RWPE2 (cell line): Measurements from ENCODE around the gene MSN.

Experiments
- ATAC-seq: fragments of 200-7000 bp; cut with Tn5 transposase; 3 replicates; pipeline ENCODE4 v1.9.1; 2021; ENCODE audit warnings: low read depth
- DNase-seq: peaks from one replicate; pipeline ENCODE4 v3.0.0-alpha.2; 2020; ENCODE audit warnings: low spot score
- H3K27ac ChIP-seq: fragments of 450-650 bp; 2 replicates; pipeline ENCODE4 v1.5.1; 2017; ENCODE audit warnings: mild to moderate bottlenecking; ENCODE audit not compliant: poor library complexity, severe bottlenecking
- H3K27me3 ChIP-seq: fragments of 250-450 bp; sonication (Bioruptor Pico); 2 replicates; pipeline ENCODE4 v1.5.1; 2021; ENCODE audit warnings: mild to moderate bottlenecking, moderate library complexity; ENCODE audit not compliant: insufficient read depth, poor library complexity, severe bottlenecking
- H3K36me3 ChIP-seq: fragments of 250-450 bp; sonication (Bioruptor Pico); 2 replicates; pipeline ENCODE4 v1.5.1; 2020; ENCODE audit warnings: low read depth, mild to moderate bottlenecking, moderate library complexity
- H3K4me1 ChIP-seq: fragments of 250-450 bp; sonication (Bioruptor Pico); 2 replicates; pipeline ENCODE4 v1.5.1; 2021; ENCODE audit warnings: mild to moderate bottlenecking, moderate library complexity; ENCODE audit not compliant: insufficient read depth, poor library complexity, severe bottlenecking
- H3K4me3 ChIP-seq: fragments of 250-450 bp; sonication (Bioruptor Pico); 2 replicates; pipeline ENCODE4 v1.5.1; 2021; ENCODE audit warnings: mild to moderate bottlenecking, moderate library complexity; ENCODE audit not compliant: severe bottlenecking
- H3K9me3 ChIP-seq: fragments of 250-450 bp; sonication (Bioruptor Pico); 2 replicates; pipeline ENCODE4 v1.5.1; 2021; ENCODE audit warnings: mild to moderate bottlenecking, moderate library complexity; ENCODE audit not compliant: severe bottlenecking
- TF ChIP-seq, protein P1 (sequence below): fragments of 450-650 bp; IDR thresholded peaks from one replicate; pipeline ENCODE4 v1.5.1; 2017; ENCODE audit warnings: mild to moderate bottlenecking, moderate library complexity; ENCODE audit not compliant: poor library complexity, severe bottlenecking

The MSN gene

DNA sequence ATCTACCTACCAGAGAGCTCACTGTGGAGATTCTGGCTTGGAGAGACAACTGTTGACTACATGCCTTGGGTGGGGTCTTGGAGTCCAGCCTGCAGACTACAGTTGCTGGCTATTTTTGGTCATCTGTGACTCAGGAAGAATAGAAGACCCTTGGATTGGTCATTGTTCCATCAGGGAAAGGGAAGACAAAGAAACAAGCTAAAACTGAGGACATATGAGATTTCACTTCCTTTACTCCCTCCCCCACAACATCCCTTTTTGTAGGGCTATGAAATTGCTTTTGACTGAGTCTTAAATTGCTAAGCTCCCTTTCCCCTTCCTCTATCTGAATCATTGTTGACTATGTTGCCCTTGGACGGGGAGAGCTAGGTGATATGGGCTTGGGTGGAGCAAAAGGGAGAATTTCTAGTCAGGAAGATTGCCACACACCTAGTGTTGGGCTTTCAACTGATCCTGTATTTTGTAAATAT, 11.7 kb downstream of the MSN start:
- H3K27ac ChIP-seq: peak overlapping the region; percentile 97
- H3K9me3 ChIP-seq: no peaks in the 10 kb centered on the region
- TF ChIP-seq, protein P1, sequence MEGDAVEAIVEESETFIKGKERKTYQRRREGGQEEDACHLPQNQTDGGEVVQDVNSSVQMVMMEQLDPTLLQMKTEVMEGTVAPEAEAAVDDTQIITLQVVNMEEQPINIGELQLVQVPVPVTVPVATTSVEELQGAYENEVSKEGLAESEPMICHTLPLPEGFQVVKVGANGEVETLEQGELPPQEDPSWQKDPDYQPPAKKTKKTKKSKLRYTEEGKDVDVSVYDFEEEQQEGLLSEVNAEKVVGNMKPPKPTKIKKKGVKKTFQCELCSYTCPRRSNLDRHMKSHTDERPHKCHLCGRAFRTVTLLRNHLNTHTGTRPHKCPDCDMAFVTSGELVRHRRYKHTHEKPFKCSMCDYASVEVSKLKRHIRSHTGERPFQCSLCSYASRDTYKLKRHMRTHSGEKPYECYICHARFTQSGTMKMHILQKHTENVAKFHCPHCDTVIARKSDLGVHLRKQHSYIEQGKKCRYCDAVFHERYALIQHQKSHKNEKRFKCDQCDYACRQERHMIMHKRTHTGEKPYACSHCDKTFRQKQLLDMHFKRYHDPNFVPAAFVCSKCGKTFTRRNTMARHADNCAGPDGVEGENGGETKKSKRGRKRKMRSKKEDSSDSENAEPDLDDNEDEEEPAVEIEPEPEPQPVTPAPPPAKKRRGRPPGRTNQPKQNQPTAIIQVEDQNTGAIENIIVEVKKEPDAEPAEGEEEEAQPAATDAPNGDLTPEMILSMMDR: no peak
- ATAC-seq: peak; percentile 87
- no peak for DNase-seq
- peaks cover 34% of the 10 kb centered on the region for H3K36me3 ChIP-seq
- H3K4me3 ChIP-seq: no peak overlapping the region
- no peaks in the 10 kb centered on the region for H3K27me3 ChIP-seq
- peaks cover 63% of the 10 kb centered on the region for H3K4me1 ChIP-seq

DNA sequence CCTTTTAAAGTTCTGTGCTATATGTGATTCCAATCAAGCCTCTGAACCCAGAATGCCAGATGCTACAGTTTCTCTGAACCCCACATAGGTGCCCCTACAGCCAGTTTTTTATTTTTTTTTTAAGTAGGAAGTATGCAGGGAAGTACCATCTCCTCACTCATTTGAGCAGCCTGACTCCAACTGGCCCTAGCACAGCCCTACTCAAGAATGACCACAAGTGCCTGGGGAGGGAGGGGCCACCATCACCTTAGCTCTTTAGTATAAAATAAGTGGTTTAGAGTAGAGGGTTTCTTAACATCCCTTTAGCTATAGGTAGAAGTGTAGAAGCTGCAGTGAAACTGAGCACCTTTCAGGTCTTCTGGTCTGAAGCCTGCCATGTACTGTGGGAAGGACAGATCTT, 14.4 kb downstream of the MSN start:
- no peak for DNase-seq
- TF ChIP-seq, protein P1: no peak
- H3K9me3 ChIP-seq: no peaks in the 10 kb centered on the region
- H3K36me3 ChIP-seq: peaks cover 26% of the 10 kb centered on the region
- H3K4me1 ChIP-seq: peaks cover 56% of the 10 kb centered on the region
- no peak overlapping the region for H3K4me3 ChIP-seq
- H3K27me3 ChIP-seq: no peaks in the 10 kb centered on the region
- no peak for ATAC-seq
- H3K27ac ChIP-seq: no peak overlapping the region

DNA sequence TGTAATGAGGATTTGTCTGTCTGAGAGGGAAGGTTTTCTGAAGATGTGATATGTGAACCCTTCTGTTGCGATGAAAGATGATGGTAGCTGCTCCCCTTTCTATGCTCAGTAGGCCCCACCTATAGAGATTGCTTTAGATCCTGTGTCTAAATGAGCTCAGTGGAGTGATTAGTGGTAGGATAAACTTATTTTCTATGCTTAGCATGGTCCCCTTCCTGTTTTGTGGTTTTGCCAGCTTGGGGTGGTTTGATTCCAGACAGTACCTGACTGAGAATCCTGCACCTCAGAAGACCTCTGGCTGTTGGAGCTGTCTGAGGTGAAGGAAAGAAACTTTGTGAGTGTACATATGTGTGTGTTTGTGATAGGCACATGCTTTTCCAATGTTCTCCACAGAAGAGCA, 17.7 kb downstream of the MSN start:
- Histone ChIP-seq H3K4me1 (peaks cover 59% of the 10 kb centered on the region), H3K4me3 (no peak overlapping the region), H3K36me3 (peaks cover 18% of the 10 kb centered on the region), H3K27ac (peak overlapping the region; percentile 65), H3K27me3 (no peaks in the 10 kb centered on the region), H3K9me3 (no peaks in the 10 kb centered on the region)
- TF ChIP-seq, protein P1: no peak
- DNase-seq: no peak
- no peak for ATAC-seq

DNA sequence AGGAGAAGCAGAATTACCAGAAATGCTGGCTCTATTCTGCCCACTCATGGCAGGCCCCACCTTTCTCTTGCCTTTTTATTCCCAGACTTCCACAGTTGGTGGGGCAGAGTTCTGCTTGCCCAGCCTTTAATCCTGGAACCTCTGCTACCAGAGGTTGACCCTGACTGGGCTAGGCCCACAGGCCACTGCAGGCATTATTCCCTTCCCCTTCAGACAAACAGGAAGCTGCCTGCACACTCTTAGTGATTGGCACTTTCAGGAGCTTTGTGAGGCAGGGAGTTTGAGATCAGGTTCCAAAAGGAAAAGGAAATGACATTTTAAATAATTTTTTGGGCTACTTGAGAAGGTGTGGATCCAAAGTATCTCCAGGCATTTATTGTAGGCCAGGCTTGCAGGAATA, 18.8 kb downstream of the MSN start:
- Histone ChIP-seq H3K27me3 (no peaks in the 10 kb centered on the region), H3K27ac (peak overlapping the region; percentile 65), H3K4me3 (no peak overlapping the region), H3K36me3 (peaks cover 13% of the 10 kb centered on the region), H3K9me3 (no peaks in the 10 kb centered on the region), H3K4me1 (peaks cover 51% of the 10 kb centered on the region)
- no peak for ATAC-seq
- TF ChIP-seq, protein P1: no peak
- no peak for DNase-seq

DNA sequence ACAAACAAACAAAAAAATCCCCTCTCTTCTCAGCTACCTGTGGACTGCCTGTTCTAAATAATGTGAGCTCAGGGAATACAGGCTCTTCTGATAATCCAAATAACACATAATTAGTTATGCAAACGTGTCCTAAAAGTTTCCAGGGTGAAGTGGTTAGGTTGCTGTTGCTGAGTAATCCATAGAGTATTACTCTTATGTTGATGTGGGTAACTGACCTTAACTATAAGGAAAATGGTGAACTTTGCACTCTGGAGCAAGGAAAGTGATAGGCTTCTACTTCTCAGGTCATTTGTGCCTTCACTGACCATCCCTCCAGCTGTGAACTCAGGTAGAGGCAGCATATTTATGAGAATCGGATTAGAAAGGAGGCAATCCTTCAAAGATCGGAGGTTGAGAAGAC, 19.9 kb downstream of the MSN start:
- H3K4me1 ChIP-seq: peaks cover 51% of the 10 kb centered on the region
- no peak for ATAC-seq
- DNase-seq: no peak
- H3K9me3 ChIP-seq: no peaks in the 10 kb centered on the region
- H3K36me3 ChIP-seq: peaks cover 3% of the 10 kb centered on the region; the same call in 1 of the 2 replicates
- peak overlapping the region; percentile 65 for H3K27ac ChIP-seq
- H3K27me3 ChIP-seq: no peaks in the 10 kb centered on the region
- no peak overlapping the region for H3K4me3 ChIP-seq
- TF ChIP-seq, protein P1: no peak
